Fibroblast of skin of right biceps (primary cell): ENCODE results near the gene KRTAP26-1.
A peak's percentile ranks its signal among the peaks of the same experiment; 100 is the strongest.

Source experiments
- DNase-seq: peaks from one replicate; pipeline ENCODE4 v3.0.0-alpha.2; 2013

Gene KRTAP26-1

DNA sequence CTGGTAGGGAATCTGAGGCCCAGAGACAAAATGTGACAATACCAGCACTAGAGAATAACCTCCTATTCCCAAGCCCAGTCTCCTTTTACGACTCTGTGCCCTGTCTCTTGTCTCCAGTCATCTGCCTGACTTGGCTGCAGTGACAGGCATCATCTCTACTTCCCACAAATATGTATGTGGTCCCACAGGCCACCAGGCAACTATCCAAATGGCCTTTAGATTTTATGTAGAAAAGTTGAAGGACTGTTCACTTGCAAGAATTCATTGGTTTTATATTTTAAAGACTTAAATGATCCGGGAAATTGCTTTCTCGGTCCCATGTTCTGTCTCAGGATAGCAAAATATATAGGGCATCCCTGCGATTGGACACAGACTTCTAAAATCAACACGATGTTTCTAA lies 49.0 kb downstream of the KRTAP26-1 start:
- DNase-seq = peak; percentile 9

DNA sequence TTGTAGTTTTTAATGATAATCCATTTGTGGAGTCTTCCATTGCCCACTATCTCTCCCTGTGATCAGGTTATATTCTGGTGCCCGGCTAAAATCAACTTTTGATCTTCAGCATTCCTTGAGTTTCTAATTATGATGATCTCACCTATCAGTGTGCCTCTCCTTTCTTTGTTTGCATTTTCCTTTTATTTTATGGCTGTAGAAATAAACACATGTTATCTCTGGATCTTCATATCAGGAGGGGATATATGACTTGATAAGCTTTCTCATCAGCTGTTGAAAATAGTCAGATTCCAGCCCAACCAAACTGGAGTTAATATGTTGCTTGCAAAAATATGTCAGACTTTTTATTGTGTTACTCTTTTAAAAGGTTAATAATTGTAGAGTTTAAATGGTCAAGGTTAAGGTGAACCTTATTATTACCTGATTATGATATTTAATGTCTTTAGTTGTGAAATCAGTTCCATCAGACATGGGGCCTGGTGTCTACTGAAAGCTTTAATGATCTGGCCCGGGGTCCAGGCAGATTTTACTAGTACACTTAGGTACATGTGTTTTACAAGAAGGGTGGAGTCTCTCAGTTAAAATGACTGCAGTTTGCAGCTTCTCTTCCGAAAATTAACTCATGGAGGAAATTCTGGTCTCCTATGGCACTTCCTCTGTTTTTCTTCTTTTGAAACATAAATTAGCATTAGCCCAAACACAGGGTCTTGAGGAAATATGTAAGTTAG lies 50.1 kb downstream of the KRTAP26-1 start:
- DNase-seq = no peak
